Nephron (organoid): Measurements from ENCODE around the gene CHAC2.
"Not testable (repeated sequence)": the region's sequence is repeated elsewhere in the genome, so short reads cannot be mapped to it uniquely, and the experiment has no call there.

Experiments
- H3K27ac Mint-ChIP-seq, 3 experiments: 2 replicates each; pipeline ENCODE4 v1.8.0; 2020; ENCODE audit warnings: mixed read lengths in 3 of 3, mild to moderate bottlenecking in 2 of 3, moderate library complexity in 1 of 3
- H3K27me3 Mint-ChIP-seq: 2 replicates; pipeline ENCODE4 v1.8.0; 2021; ENCODE audit warnings: low read depth, mild to moderate bottlenecking, moderate library complexity, mixed read lengths
- H3K36me3 Mint-ChIP-seq: 2 replicates; pipeline ENCODE4 v1.8.0; 2020; ENCODE audit warnings: low read depth, mixed read lengths
- H3K4me1 Mint-ChIP-seq: 2 replicates; pipeline ENCODE4 v1.8.0; 2020; ENCODE audit warnings: mixed read lengths
- H3K4me3 Mint-ChIP-seq, 3 experiments: 2 replicates each; pipeline ENCODE4 v1.8.0; 2020; ENCODE audit warnings: mild to moderate bottlenecking in 3 of 3, mixed read lengths in 3 of 3, moderate library complexity in 2 of 3
- H3K9me3 Mint-ChIP-seq: 2 replicates; pipeline ENCODE4 v1.8.0; 2020; ENCODE audit warnings: mixed read lengths
- TF ChIP-seq, protein P1 (sequence below), 3 experiments: fragments of 200-600 bp; sonication (generic); IDR thresholded peaks; one replicate each; pipeline ENCODE4 v1.5.0; 2021; ENCODE audit warnings: antibody characterized with exemption in 3 of 3; ENCODE audit not compliant: unreplicated experiment in 3 of 3

CHAC2 gene

DNA sequence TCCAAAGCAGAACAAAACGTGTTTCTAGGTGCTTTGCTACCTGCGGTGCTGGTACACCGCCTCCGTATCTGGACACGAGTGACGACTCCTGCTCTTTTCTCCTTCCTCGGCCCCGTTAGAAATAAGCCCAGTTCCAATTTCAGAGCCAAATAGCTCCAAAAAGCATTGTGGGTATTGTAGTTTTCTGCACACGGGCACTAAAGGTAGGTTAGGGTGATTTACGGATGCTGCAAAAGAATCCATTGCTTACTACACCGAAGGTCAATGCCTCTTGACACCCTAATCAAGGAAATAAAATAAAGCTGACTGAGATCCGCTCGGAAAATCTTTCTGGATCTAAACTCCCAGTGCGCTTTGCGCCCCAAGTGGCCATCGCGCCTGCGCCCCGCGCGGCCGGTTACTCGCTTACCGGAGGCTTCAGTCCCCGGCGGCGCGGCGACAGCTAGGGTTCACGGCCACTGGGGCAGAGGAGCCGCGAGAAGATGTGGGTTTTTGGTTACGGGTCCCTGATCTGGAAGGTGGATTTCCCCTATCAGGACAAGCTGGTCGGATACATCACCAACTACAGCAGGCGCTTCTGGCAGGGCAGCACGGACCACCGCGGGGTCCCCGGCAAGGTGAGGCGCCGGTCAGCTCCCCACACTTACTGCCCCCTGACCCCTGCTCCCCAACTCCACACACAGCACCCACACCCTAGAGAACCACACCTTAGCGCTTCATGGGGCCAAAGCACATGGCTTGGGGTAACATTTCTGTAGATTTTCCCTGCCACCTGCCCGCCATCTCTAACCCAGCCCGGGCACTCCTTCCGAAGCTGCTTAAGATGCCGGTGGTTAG is at the start of gene CHAC2:
TSS of gene CHAC2 (plus strand) at position 400 of the 837 bp plus-strand sequence. CDS start at position 483, 83 bp downstream.
- Mint-ChIP-seq H3K4me3 (peak within 1 kb of the TSS; percentile 82 to 85 (median 85)), H3K27me3 (no peaks in the 10 kb centered on the region), H3K27ac (peak within 1 kb of the TSS; percentile 72 to 84 (median 74)), H3K4me1 (peaks cover 10% of the 10 kb centered on the region), H3K36me3 (peaks cover 21% of the 10 kb centered on the region), H3K9me3 (no peaks in the 10 kb centered on the region)
- TF ChIP-seq, protein P1, sequence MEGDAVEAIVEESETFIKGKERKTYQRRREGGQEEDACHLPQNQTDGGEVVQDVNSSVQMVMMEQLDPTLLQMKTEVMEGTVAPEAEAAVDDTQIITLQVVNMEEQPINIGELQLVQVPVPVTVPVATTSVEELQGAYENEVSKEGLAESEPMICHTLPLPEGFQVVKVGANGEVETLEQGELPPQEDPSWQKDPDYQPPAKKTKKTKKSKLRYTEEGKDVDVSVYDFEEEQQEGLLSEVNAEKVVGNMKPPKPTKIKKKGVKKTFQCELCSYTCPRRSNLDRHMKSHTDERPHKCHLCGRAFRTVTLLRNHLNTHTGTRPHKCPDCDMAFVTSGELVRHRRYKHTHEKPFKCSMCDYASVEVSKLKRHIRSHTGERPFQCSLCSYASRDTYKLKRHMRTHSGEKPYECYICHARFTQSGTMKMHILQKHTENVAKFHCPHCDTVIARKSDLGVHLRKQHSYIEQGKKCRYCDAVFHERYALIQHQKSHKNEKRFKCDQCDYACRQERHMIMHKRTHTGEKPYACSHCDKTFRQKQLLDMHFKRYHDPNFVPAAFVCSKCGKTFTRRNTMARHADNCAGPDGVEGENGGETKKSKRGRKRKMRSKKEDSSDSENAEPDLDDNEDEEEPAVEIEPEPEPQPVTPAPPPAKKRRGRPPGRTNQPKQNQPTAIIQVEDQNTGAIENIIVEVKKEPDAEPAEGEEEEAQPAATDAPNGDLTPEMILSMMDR (IDR thresholded peaks at IDR 0.05; ENCODE audit: unreplicated experiment in 3 of 3) = peak; percentile 47 to 59 (median 48)

DNA sequence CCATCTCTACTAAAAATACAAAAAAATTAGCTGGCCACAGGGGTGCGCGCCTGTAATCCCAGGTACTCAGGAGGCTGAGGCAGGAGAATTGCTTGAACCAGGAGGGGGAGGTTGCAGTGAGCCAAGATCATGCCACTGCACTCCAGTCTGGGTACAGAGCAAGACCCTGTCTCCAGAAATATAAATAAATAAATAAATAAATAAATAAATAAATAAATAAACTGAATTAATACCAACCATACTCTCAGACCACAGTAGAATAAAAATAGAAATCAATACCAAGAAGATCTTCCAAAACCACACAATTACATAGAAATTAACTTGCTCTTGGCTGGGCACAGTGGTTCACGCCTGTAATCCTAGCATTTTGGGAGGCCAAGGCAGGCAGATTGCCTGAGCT is 46.7 kb upstream of the CHAC2 start:
- H3K4me3 Mint-ChIP-seq, H3K27ac Mint-ChIP-seq, H3K27me3 Mint-ChIP-seq, H3K4me1 Mint-ChIP-seq: not testable (repeated sequence)
- Mint-ChIP-seq H3K9me3 (peaks cover 20% of the 10 kb centered on the region), H3K36me3 (peaks cover 96% of the 10 kb centered on the region)

DNA sequence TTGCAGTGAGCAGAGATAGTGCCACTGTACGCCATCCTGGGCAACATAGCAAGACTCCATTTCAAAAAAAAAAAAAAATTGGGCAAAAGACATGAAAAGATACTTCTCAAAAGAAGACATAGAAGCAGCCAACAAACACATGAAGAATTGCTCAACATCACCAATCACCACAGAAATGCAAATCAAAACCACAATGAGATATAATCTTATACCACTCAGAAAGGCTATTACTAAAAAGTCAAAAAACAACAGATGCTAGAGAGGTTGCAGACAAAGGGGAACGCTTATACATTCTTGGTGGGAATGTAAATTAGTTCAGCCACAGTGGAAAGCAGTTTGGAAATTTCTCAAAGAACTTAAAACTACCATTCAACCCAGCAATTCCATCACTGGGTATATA is 43.1 kb upstream of the CHAC2 start:
- Mint-ChIP-seq H3K4me1 (no peaks in the 10 kb centered on the region), H3K9me3 (peaks cover 8% of the 10 kb centered on the region), H3K36me3 (peaks cover 75% of the 10 kb centered on the region), H3K4me3 (no peak overlapping the region), H3K27ac (no peak overlapping the region), H3K27me3 (no peaks in the 10 kb centered on the region)
- TF ChIP-seq, protein P1 (IDR thresholded peaks at IDR 0.05; ENCODE audit: unreplicated experiment in 3 of 3) = no peak

DNA sequence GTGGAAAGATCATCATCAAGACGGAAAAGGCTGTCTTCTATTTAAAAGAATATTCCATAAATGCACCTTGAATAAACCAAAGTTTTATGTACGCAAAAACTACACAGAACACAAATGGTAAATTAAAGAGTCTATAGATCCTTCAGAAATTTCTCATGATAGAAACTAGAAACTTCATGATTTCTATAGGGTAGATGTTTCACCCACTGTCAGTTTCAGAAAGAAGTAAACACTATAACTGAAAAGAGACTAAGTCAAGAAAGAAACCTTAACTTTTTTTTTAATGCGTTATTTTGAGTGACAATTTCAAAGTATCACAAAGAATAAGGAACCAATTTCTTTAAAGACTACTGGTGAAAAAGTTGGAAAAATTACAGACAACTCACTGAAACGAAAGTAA is 41.9 kb upstream of the CHAC2 start:
- Mint-ChIP-seq H3K9me3 (peaks cover under 1% of the 10 kb centered on the region), H3K4me3 (no peak overlapping the region), H3K4me1 (no peaks in the 10 kb centered on the region), H3K27ac (no peak overlapping the region), H3K27me3 (no peaks in the 10 kb centered on the region), H3K36me3 (peaks cover 76% of the 10 kb centered on the region)
- TF ChIP-seq, protein P1 (IDR thresholded peaks at IDR 0.05; ENCODE audit: unreplicated experiment in 3 of 3) = no peak

DNA sequence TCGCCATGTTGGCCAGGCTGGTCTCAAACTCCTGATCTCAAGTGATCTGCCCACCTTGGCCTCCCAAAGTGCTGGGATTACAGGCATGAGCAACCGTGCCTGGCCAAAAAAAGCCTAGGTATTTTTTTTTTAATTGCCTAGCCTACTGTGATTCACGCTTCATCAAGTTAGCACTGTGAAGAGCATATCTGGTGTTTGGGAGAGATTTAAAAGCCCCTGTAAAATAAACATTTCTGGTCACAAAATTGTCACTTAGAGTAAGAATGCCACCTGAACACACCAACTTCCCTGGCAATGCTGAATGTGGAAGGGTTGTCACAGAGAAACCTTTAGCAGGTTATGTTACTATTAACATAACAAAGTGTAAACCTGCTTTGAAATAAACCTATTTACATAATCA is 39.7 kb upstream of the CHAC2 start:
- Mint-ChIP-seq H3K27ac (peak overlapping the region in 2 of 3 experiments; percentile 14 to 52), H3K4me3 (no peak overlapping the region), H3K9me3 (no peaks in the 10 kb centered on the region), H3K36me3 (peaks cover 71% of the 10 kb centered on the region), H3K4me1 (no peaks in the 10 kb centered on the region), H3K27me3 (no peaks in the 10 kb centered on the region)
- TF ChIP-seq, protein P1 (IDR thresholded peaks at IDR 0.05; ENCODE audit: unreplicated experiment in 3 of 3) = no peak

DNA sequence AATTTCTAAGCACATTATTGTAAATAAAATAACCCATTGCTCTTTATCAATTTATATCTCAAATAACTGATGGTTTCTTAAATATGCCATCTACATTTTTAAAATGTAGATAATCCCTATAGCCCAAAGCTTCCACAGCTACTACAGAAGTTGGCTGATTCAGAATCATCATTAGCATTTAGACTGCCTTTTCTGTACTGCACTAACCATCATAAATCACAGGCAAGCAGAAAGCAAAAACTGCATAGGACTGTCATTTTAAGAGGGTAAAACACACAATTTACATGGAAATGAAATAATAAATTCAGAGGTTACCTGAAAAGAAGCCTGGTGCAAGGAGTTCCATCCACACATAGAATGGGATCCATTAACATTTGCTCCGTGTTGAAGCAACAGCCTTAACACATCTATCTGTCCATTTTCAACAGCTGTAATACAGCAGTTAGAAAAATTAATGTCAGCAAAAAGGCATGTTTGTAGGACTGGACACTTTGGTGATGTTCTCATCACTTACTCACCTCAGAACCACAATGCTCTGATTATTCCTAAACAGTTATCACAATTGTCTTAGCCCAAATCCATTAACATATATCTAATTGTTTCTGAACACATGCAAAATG is 38.4 kb upstream of the CHAC2 start:
- H3K36me3 Mint-ChIP-seq = peaks cover 72% of the 10 kb centered on the region
- no peak overlapping the region for H3K27ac Mint-ChIP-seq
- H3K27me3 Mint-ChIP-seq = no peaks in the 10 kb centered on the region
- H3K4me1 Mint-ChIP-seq = no peaks in the 10 kb centered on the region
- no peak overlapping the region for H3K4me3 Mint-ChIP-seq
- TF ChIP-seq, protein P1 (IDR thresholded peaks at IDR 0.05; ENCODE audit: unreplicated experiment in 3 of 3) = no peak
- H3K9me3 Mint-ChIP-seq = peaks cover under 1% of the 10 kb centered on the region
